ENCODE results near the gene FMNL3. TPM values are rescaled to one million over a fixed set of nuclear protein-coding genes. Genes with fewer than 3 reads are reported as not detected.
A peak's percentile ranks its signal among the peaks of the same experiment; 100 is the strongest.

FMNL3 gene
- total and polyA plus RNA-seq, 4 donors = 0.72 to 4.5 (median 2.6) TPM

GRCh38 chr12:49693931-49694444 lies 13.2 kb downstream of the FMNL3 start:
- H3K4me3 ChIP-seq (ENCODE audit: low read depth in 1 of 3, low read length in 3 of 3) = no peak overlapping the region
- no peak for DNase-seq (ENCODE audit: low spot score)
- 95% methylated on average over 8 of the region's 8 CpGs for WGBS
- H3K36me3 ChIP-seq (ENCODE audit: control insufficient read depth in 4 of 4, insufficient read depth in 3 of 4, low read depth in 1 of 4, low read length in 3 of 4) = no peaks in the 10 kb centered on the region
- no peaks in the 10 kb centered on the region for H3K27me3 ChIP-seq (ENCODE audit: control insufficient read depth in 4 of 4, insufficient read depth in 4 of 4, low read length in 3 of 4)
- H3K9me3 ChIP-seq (ENCODE audit: control insufficient read depth in 4 of 4, low read length in 3 of 4) = no peaks in the 10 kb centered on the region
- no peak overlapping the region for H3K27ac ChIP-seq (ENCODE audit: low read depth in 1 of 2, low read length in 2 of 2)
- TF ChIP-seq NR2F2 (IDR thresholded peaks at IDR 0.05) (no peak), TAF1 (conservative IDR thresholded peaks at IDR 0.05) (no peak), MAX (IDR thresholded peaks at IDR 0.05) (no peak), YY1 (IDR thresholded peaks at IDR 0.05) (no peak), RXRA (IDR thresholded peaks at IDR 0.05) (no peak), ATF3 (IDR thresholded peaks at IDR 0.05) (no peak), FOXA2 (IDR thresholded peaks at IDR 0.05) (no peak), EGR1 (IDR thresholded peaks at IDR 0.05; ENCODE audit: low read depth in 2 of 2) (no peak), HNF4A (conservative IDR thresholded peaks at IDR 0.05) (no peak), JUND (IDR thresholded peaks at IDR 0.05) (no peak), SP1 (IDR thresholded peaks at IDR 0.05) (no peak)
- no peak overlapping the region for H3K9ac ChIP-seq (ENCODE audit: low read depth in 1 of 2, low read length in 2 of 2)
- H3K4me1 ChIP-seq (ENCODE audit: control insufficient read depth in 4 of 4, insufficient read depth in 4 of 4, low read length in 3 of 4) = peaks cover 0 to 3% (median 2%) of the 10 kb centered on the region in 4 donors

GRCh38 chr12:49692851-49693250 lies 14.4 kb downstream of the FMNL3 start:
- H3K9me3 ChIP-seq (ENCODE audit: control insufficient read depth in 4 of 4, low read length in 3 of 4) = no peaks in the 10 kb centered on the region
- no peaks in the 10 kb centered on the region for H3K27me3 ChIP-seq (ENCODE audit: control insufficient read depth in 4 of 4, insufficient read depth in 4 of 4, low read length in 3 of 4)
- TF ChIP-seq EGR1 (IDR thresholded peaks at IDR 0.05; ENCODE audit: low read depth in 2 of 2) (no peak), NR2F2 (IDR thresholded peaks at IDR 0.05) (peak; percentile 21)
- H3K4me1 ChIP-seq (ENCODE audit: control insufficient read depth in 4 of 4, insufficient read depth in 4 of 4, low read length in 3 of 4) = peaks cover 0 to 3% (median 0%) of the 10 kb centered on the region in 4 donors
- WGBS = 56% methylated on average over 3 of the region's 3 CpGs
- no peak overlapping the region for H3K27ac ChIP-seq (ENCODE audit: low read depth in 1 of 2, low read length in 2 of 2)
- H3K4me3 ChIP-seq (ENCODE audit: low read depth in 1 of 3, low read length in 3 of 3) = no peak overlapping the region
- no peak overlapping the region for H3K9ac ChIP-seq (ENCODE audit: low read depth in 1 of 2, low read length in 2 of 2)
- H3K36me3 ChIP-seq (ENCODE audit: control insufficient read depth in 4 of 4, insufficient read depth in 3 of 4, low read depth in 1 of 4, low read length in 3 of 4) = no peaks in the 10 kb centered on the region
- no peak for DNase-seq (ENCODE audit: low spot score)

GRCh38 chr12:49689785-49690184 lies 17.4 kb downstream of the FMNL3 start:
- H3K4me1 ChIP-seq (ENCODE audit: control insufficient read depth in 4 of 4, insufficient read depth in 4 of 4, low read length in 3 of 4) = peaks cover 0 to 1% (median 0%) of the 10 kb centered on the region in 4 donors
- H3K27ac ChIP-seq (ENCODE audit: low read depth in 1 of 2, low read length in 2 of 2) = no peak overlapping the region
- no peaks in the 10 kb centered on the region for H3K27me3 ChIP-seq (ENCODE audit: control insufficient read depth in 4 of 4, insufficient read depth in 4 of 4, low read length in 3 of 4)
- no peak for DNase-seq (ENCODE audit: low spot score)
- no peaks in the 10 kb centered on the region for H3K9me3 ChIP-seq (ENCODE audit: control insufficient read depth in 4 of 4, low read length in 3 of 4)
- H3K36me3 ChIP-seq (ENCODE audit: control insufficient read depth in 4 of 4, insufficient read depth in 3 of 4, low read depth in 1 of 4, low read length in 3 of 4) = no peaks in the 10 kb centered on the region
- H3K4me3 ChIP-seq (ENCODE audit: low read depth in 1 of 3, low read length in 3 of 3) = no peak overlapping the region
- H3K9ac ChIP-seq (ENCODE audit: low read depth in 1 of 2, low read length in 2 of 2) = no peak overlapping the region
- TF ChIP-seq HNF4G (IDR thresholded peaks at IDR 0.05) = no peak
- TF ChIP-seq ZBTB33 (IDR thresholded peaks at IDR 0.05) = no peak
- no peak for TF ChIP-seq MAX (IDR thresholded peaks at IDR 0.05)
- no peak for TF ChIP-seq JUND (IDR thresholded peaks at IDR 0.05)
- no peak for TF ChIP-seq FOXA1 (IDR thresholded peaks at IDR 0.05)
- no peak for TF ChIP-seq CTCF (IDR thresholded peaks at IDR 0.05; ENCODE audit: low read depth, low read length, missing input control)
- no peak for TF ChIP-seq SP1 (IDR thresholded peaks at IDR 0.05)
- no peak for TF ChIP-seq TAF1 (conservative IDR thresholded peaks at IDR 0.05)
- TF ChIP-seq GABPA (IDR thresholded peaks at IDR 0.05 in 1 of 2, conservative IDR thresholded peaks at IDR 0.05 in 1 of 2) = no peak
- no peak for TF ChIP-seq HNF4A (conservative IDR thresholded peaks at IDR 0.05)

Measured in liver (tissue), 9 donors.